ENCODE data around the gene SLC24A3.

Gene SLC24A3

DNA sequence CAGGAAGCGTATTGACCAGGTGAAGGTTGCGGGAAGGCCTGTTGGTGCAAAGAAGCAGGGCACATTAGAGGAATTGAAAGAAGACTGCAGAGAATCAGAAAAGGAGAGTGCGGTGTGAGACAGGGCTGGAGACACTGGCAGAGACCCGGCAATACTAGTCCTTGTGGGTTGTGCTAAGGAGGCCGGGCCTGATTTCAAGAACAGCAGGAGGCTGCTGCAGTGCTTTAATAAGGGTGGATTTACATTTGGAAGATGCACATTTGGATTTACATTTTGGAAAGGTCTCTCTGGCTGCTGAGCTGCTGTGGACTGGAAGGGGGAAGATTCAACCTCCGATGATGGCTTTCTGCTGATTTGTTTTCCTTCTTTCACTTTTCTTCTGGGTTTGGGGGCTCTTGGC lies 167.8 kb downstream of the SLC24A3 start:
- no peak for DNase-seq (ENCODE audit: low read depth in 1 of 2, low spot score in 1 of 2)

DNA sequence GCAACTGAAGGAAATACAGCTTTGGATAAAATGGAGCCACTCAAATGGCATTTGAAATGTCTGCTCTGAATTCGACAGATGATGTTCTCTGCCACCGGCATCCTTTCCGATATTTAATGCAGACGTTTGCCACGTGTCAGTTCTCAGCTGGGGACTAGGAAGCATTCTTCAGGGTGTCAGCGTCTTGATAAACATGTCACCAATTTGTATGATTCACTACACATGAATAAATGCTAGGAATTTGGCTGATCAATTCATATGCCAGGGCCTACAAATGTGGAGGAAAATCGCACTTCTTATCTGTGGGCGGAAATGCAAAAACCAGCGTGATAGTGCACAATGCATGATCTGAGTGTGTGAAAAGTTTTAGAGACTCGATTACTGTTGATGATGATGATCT lies 169.5 kb downstream of the SLC24A3 start:
- DNase-seq (ENCODE audit: low read depth in 1 of 2, low spot score in 1 of 2) = no peak

- DNase-seq (ENCODE audit: low read depth in 1 of 2, low spot score in 1 of 2) = no peak
Observed at GRCh38 chr20:19382386-19383340, 170.2 kb downstream of the SLC24A3 start.

DNA sequence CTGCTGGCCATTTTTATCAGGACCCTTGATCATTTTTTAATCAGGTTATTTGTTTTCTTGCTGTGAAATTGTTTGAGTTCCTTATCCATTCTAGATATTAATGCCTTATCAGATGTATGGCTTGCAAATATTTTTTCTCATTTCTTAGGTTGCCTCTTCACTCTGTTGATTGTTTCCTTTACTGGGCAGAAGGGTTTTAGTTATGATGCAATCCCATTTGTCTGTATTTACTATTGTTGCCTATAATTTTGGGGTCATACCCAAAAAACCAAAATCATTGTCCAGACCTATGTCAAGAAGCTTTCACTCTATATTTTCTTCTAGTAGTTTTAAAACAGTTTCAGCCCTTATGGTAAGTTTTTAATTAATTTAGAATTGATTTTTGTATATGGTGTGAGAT lies 172.5 kb downstream of the SLC24A3 start:
- DNase-seq (ENCODE audit: low read depth in 1 of 2, low spot score in 1 of 2) = no peak

DNA sequence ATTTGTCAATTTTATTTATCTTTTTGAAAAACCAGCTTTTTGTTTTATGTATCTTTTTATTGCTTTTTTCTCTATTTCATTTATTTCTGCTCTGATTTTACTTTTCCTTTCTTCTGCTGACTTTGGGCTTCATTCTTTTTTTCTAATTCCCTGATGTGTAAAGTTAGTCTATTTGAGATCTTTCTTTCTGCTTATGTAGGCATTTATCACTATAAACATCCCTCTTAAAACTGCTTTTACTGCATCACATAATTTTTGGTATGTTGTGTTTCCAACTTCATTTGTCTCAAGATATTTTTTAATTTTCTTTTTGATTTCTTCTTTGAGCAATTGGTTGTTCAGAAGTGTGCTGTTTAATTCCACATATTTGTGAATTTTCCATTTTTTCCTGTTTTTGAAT lies 174.8 kb downstream of the SLC24A3 start:
- no peak for DNase-seq (ENCODE audit: low read depth in 1 of 2, low spot score in 1 of 2)

DNA sequence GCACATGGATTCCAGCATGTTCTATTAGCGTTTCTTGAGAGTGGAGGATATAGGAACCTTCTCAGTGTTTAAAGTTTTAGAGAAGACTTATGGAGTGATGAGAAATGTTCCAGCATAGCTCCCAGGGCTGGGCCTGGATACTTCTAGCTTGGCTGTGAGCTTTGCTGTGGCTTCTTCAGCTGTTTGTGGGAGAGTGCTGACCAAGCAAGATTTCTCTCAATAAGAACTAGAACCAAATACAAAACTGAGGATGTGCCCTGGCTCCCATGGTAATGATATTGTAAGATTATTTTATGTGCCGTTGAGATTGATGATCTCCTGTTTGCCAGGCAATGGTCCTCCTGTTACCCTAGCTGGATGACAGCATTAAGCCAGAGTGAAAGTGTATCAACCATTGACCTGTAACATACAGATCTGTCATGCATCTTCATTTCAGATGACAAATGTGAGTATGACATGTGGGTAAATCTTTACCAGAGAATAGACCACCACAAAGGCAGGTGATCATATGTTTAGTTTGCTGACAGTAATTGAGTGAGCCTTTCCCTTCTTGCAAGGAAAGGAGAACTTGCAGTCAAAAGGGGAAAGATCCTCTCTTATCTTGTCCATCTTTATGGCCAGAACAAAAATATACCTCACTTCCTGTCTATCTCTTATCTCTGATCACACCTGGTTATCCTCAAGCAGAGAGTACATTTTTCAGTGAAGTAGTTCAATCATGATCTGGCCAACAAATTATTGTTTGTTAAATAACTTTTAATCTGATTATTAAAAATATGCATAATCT lies 180.1 kb downstream of the SLC24A3 start:
- no peak for DNase-seq (ENCODE audit: low read depth in 1 of 2, low spot score in 1 of 2)

DNA sequence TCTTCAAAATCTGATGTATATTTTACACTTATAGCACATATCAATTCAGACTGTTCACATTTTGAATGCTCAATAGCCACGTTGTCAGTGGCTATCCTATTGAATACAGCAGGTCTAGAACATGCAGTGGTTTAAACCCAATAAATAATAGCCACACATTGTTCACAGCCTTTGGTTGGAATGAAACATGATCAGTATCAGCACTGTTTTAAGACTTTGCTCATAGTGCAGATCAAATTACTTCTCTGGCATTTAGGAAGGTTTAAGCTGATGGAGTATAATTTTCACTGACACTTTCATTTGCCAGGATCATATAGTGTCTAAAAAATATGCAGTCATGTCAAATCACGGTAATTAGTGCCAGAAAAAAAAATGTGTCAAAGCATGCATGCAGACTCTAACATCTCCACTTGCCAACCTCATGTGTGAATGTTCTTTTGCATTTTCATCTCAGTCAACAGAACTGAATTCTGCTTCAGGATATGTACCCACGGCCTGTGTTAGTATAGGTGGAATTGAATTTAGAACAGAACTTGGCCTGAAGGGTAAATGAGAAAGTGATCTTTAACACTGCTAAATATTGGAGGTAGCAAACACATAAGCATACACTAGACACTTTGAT lies 184.1 kb downstream of the SLC24A3 start:
- DNase-seq (ENCODE audit: low read depth in 1 of 2, low spot score in 1 of 2) = no peak

DNA sequence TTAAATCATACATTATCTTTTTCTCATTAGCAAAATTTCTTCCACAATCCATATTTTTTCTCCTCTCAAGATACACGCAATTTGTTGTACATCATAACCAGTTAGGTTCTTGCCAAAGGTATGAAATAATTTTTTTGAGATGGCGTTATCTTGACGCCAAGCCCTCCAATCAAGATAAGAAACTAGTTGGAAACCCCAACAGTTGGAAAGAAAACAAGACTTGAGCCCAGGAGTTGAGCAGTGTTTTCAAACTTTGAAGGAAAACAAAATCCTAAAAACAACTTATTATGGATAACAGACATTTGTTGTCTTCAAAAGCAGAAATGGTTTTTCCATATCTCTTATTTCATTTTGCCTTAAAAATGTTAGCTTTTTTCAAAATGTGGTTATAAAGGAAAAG lies 184.8 kb downstream of the SLC24A3 start:
- no peak for DNase-seq (ENCODE audit: low read depth in 1 of 2, low spot score in 1 of 2)

DNA sequence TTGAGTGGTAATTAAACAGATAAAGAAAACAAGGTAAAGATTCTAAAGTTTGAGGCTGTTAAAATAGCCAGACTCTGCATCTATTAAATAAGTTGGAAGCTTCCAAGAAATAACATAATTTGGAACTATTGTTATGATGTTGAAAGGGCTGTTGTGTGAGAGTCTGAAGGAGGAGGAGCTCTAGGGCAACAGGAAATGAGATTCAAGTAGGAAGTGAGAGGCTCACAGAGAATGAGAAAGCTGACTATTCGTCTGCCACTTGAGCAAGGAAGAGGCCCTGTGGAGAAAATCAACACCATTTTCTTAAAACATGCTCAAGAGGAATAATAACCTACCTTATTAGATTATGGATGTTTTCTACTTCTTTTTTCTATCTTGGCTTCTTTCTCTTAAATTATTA lies 185.2 kb downstream of the SLC24A3 start:
- DNase-seq (ENCODE audit: low read depth in 1 of 2, low spot score in 1 of 2) = no peak

DNA sequence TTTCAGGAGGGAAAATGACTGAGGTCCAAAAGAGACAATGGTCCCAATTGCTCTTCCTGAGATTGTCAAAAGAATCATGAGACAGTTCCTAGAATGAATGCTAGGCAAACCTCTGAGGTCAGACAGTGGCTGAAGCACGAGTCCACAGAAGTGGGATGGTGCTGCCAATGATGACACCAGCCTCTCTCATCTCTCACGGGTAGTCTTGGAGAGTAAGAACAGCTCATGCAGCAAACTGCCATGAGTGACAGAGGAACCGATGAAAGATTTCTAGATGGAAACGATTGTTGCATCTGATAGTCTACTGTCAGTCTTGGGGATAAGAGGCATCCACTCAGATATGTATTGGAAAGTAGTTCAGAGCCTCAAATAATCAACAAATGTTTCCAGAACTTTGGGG lies 188.7 kb downstream of the SLC24A3 start:
- no peak for DNase-seq (ENCODE audit: low read depth in 1 of 2, low spot score in 1 of 2)

- no peak for DNase-seq (ENCODE audit: low read depth in 1 of 2, low spot score in 1 of 2)
Observed at GRCh38 chr20:19403549-19403948, 191.1 kb downstream of the SLC24A3 start.

DNA sequence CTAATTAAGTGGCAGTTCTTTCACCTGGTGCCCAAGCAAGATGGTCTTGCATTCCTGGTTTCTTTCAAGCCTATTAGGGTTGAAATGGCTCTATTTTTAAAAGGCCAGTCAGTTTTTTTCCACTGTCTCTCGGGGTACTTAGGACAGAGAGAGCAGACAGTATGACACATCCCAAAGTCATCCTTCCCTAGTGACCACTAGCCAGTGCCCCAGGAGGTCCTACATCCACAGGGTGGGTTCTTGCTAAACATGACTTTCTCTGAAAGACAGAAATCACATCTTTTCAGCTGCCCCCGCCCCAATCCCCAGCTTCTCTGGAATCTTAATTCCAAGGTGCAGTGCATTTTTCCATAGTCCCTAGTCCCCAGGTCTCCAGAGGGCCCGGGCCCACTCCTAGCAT lies 192.4 kb downstream of the SLC24A3 start:
- no peak for DNase-seq (ENCODE audit: low read depth in 1 of 2, low spot score in 1 of 2)

GRCh38 chr20:19405958-19406357 lies 193.5 kb downstream of the SLC24A3 start:
- no peak for DNase-seq (ENCODE audit: low read depth in 1 of 2, low spot score in 1 of 2)

- no peak for DNase-seq (ENCODE audit: low read depth in 1 of 2, low spot score in 1 of 2)
Observed at GRCh38 chr20:19406381-19406780, 193.9 kb downstream of the SLC24A3 start.

GRCh38 chr20:19407196-19407595 lies 194.8 kb downstream of the SLC24A3 start:
- no peak for DNase-seq (ENCODE audit: low read depth in 1 of 2, low spot score in 1 of 2)

GRCh38 chr20:19407736-19408135 lies 195.3 kb downstream of the SLC24A3 start:
- no peak for DNase-seq (ENCODE audit: low read depth in 1 of 2, low spot score in 1 of 2)

DNA sequence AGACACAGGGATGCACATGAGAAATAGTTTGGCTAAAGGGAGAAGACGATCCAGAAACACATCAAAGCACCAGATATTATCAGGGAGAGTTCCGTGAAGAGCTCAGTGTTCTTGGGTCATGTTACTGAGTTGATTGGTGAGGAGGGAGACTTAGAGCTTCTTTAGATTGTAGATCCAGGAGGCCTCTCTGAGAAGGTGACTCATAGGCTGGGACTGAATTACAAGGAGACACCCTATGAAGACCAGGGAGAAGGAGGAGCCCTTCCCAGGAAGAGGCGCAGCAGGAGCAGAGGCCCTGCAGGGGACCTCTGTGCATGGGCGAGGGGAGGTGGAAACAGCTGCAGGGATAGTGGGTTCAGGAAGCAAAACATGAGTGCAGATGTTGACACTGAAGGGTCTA lies 196.5 kb downstream of the SLC24A3 start:
- no peak for DNase-seq (ENCODE audit: low read depth in 1 of 2, low spot score in 1 of 2)

DNA sequence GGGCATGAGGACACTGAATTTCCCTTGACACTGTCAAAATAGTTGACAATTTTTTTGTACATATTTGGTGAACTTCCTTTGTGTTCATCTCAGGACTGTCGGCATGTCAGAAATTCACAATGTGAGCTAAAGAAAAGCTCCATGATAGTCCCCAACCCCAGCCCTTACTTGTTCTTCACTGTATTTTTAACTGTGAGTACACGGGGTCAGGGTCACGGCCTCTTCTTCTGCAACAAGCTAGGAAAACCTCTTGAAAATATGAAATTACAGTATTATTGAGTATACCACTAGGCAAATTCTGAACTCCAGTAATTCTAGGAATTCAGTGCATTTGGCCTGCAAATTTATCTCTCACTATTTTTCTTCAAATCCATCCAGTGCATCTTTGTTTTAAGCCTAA lies 199.4 kb downstream of the SLC24A3 start:
- DNase-seq (ENCODE audit: low read depth in 1 of 2, low spot score in 1 of 2) = no peak

DNA sequence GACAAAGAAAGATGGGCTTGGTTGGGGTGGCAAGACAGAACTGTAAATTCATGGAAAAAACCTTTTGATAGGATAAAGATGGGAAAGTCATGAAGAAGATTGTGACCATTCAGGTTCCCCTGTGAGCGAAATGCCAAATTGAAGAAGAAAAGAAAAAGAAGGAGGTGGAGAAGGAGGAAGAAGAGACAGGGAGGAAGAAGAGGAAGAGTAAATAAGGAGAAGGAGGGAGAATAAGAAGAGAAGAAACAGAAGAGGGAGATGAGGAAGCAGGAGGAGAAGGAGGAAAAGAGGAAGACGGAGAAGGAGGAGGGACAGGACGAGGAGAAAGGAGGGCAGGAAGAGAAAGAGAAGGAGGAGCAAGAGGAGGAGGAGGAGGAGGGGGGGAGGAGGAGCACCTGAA lies 199.8 kb downstream of the SLC24A3 start:
- no peak for DNase-seq (ENCODE audit: low read depth in 1 of 2, low spot score in 1 of 2)

- no peak for DNase-seq (ENCODE audit: low read depth in 1 of 2, low spot score in 1 of 2)
Observed at GRCh38 chr20:19414600-19414999, 202.2 kb downstream of the SLC24A3 start.

GRCh38 chr20:19415786-19416185 lies 203.3 kb downstream of the SLC24A3 start:
- DNase-seq (ENCODE audit: low read depth in 1 of 2, low spot score in 1 of 2) = no peak

DNA sequence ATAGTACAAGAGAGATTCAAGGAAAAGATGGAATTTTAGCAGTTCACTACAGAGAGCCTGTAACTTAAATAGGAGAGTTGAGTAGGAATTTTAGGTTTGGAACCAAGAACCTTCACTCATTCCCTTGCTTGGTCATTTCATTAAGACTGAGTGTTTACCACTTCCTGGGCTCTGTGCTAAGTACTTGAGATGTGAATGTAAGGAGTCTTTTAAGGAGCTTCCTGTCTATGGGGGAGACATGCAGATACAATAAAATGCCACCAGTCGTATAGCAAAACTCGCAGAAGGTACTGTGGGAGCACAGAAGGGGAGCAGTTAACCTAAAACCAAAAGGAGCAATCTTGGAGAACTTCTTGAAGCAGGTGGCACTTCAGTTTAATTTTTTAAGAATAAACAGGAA lies 204.2 kb downstream of the SLC24A3 start:
- DNase-seq (ENCODE audit: low read depth in 1 of 2, low spot score in 1 of 2) = no peak
